HL-60/S4 treated with phorbol 12-myristate 13-acetate at 8.2 ng/mL for 4 days and 3 days (cell line): ENCODE data around the gene HOOK2.
"Not testable (repeated sequence)": the region's sequence is repeated elsewhere in the genome, so short reads cannot be mapped to it uniquely, and the experiment has no call there.

Experiments used
- in situ Hi-C: fragments of 300-500 bp; cut with MboI; formaldehyde crosslinking; loops from 2 replicates; pipeline ENCODE4 v1.15.0; 2022; ENCODE audit warnings: low sequenced_read_pairs

Gene HOOK2

GRCh38 chr19:12723381-12723640 is 52.0 kb downstream of the HOOK2 start:
- in situ Hi-C loops = no loop called here

GRCh38 chr19:12722566-12723380 is 52.6 kb downstream of the HOOK2 start:
- in situ Hi-C loops = no loop called here

DNA sequence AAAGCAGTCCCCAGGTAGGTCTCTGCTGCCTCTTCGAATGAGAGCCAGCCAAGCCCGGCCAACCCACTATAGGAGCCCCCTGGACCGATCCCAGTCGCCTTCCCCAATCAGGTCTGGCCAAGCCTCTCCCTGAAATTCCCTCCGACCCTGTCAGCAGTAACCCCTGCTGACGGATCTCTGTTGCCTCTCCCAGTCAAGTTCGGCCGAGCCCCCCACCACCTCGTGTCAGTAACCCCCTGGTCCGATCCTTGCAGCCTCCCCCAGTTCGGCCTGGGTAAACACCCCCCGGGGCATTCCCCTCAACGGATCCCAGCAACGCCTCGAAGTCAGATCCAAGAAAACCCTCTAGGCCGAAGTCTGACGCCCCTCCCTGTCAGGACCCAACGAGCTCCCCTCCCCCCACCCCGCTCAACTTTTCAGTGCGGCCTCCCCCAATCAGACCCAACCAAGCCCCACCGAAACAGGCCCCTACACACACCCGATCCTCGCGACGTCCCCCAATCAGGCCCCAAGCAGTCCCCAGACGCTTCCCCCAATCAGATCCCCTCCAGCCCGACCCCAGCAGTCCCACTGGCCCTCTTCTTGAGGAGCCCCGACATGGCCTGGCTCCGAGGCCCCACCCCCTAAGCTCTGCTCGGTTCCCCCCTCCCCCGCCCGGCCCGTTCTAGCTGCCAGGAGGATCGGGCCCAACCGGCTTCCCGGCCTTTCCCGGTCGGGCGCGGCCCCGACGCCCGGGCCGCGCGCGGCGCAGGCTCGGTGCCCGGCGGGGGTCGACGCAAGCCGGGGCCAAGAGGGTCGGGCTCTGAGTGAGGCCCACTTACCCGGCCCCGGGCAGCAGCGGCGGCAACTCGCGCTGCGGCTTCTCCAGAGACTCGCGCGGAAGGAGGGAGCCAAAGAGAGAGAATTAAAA is 53.4 kb downstream of the HOOK2 start:
- in situ Hi-C loops = no loop called here

- in situ Hi-C loops = no loop called here
These were observed 54.3 kb downstream of the HOOK2 start for GRCh38 chr19:12720851-12721655.

- in situ Hi-C loops = no loop called here
These were observed 55.1 kb downstream of the HOOK2 start for GRCh38 chr19:12720296-12720695.

- in situ Hi-C loops = no loop called here
These were observed 59.4 kb downstream of the HOOK2 start for GRCh38 chr19:12715929-12716328.

GRCh38 chr19:12715102-12715501 is 60.2 kb downstream of the HOOK2 start:
- in situ Hi-C loops = no loop called here

DNA sequence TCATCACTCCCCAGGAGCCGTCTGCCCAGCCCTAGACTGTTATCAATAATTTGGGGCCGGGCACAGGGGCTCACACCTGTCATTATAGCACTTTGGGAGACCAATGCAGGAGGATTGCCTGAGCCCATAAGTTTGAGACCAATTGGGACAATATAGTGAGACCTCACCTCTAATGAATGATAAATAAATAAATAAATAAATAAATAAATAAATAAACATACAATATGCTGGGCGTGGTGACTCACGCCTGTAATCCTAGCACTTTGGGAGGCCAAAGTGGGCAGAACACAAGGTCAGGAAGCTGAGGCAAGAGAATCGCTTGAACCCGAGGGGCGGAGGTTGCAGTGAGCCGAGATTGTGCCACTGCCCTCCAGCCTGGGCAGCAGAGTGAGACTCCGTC is 62.0 kb downstream of the HOOK2 start:
- in situ Hi-C loops = not testable (repeated sequence)
